SK-N-MC (cell line): ENCODE measurements around the gene COPZ2.

Source experiments
- EZH2 ChIP-seq: fragments of 200-600 bp; sonication (generic); IDR thresholded peaks from one replicate; pipeline ENCODE4 v1.6.1; 2017; ENCODE audit warnings: antibody characterized with exemption
- FOXP2 ChIP-seq: optimal IDR thresholded peaks from 2 replicates; pipeline ENCODE3; 2011; ENCODE audit warnings: mild to moderate bottlenecking, moderate library complexity; ENCODE audit not compliant: insufficient read depth; ENCODE audit errors: extremely low read length, control extremely low read depth
- POLR2AphosphoS5 ChIP-seq: IDR thresholded peaks from 2 replicates; pipeline ENCODE4 v1.6.1; 2012; ENCODE audit warnings: mild to moderate bottlenecking, low read depth, low read length, borderline replicate concordance

DNA sequence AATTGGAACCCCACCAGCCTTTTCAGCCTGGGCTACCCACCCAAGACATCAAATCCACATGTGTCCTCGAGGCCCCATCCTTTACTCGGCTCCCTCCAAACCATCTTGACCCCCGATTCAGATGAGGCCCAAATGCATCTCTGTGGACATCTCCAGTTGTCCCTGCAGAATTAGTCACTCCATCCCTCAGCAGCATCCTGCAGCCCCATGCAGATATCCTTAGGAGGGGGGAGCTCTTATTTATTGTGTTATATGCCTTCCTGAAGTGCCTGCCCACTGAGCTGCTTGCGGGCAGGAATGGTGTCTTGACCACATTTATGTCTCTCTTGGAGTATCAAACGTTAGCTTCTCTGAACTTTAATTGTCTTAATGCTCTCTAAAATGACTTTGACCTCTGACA is 51.1 kb downstream of the COPZ2 start:
- TF ChIP-seq EZH2 (no peak), POLR2AphosphoS5 (no peak), FOXP2 (no peak)
